Right atrium auricular region (tissue), 2 donors: ENCODE measurements around the gene ATAD3C. TPM values are rescaled to one million over a fixed set of nuclear protein-coding genes. Genes with fewer than 3 reads are reported as not detected.
"Not testable (repeated sequence)": the region's sequence is repeated elsewhere in the genome, so short reads cannot be mapped to it uniquely, and the experiment has no call there.

Experiments used
- DNase-seq: peaks from one replicate; pipeline ENCODE4 v3.0.0-alpha.2; 2019; ENCODE audit warnings: low spot score
- H3K27ac ChIP-seq, 2 donors: fragments of 200-600 bp; sonication (generic); 1 replicate in 1 of 2; 2 replicates in 1 of 2; pipeline ENCODE4 v1.5.1; 2016 to 2019
- H3K27me3 ChIP-seq, 2 donors: fragments of 200-600 bp; sonication (generic); one replicate each; pipeline versions ENCODE4 v1.5.1 to v1.6.0; 2017 to 2019
- H3K36me3 ChIP-seq: fragments of 200-600 bp; sonication (generic); one replicate; pipeline ENCODE4 v1.5.1; 2016
- H3K4me1 ChIP-seq, 2 donors: fragments of 200-600 bp; sonication (generic); one replicate each; pipeline versions ENCODE4 v1.5.1 to v1.6.0; 2017 to 2019
- H3K4me3 ChIP-seq, 2 donors: fragments of 200-600 bp; sonication (generic); 1 replicate in 1 of 2; 2 replicates in 1 of 2; pipeline ENCODE4 v1.5.1; 2017 to 2019; ENCODE audit warnings: mild to moderate bottlenecking in 1 of 2, moderate library complexity in 1 of 2
- H3K9me3 ChIP-seq, 2 donors: fragments of 200-600 bp; sonication (generic); one replicate each; pipeline ENCODE4 v1.5.1; 2019
- CTCF ChIP-seq, 2 donors: fragments of 200-600 bp; sonication (generic); IDR thresholded peaks; one replicate each; pipeline ENCODE4 v1.5.1; 2019; ENCODE audit warnings: antibody characterized with exemption in 2 of 2
- total RNA-seq, 2 donors: library from RNA; depleted of rRNA; stranded (reverse); fragments of >200 nt; gene quantifications; one replicate each; pipeline ENCODE4 v1.1.0, GENCODE V29; 2016

The ATAD3C gene
- total RNA-seq, 2 donors from 2014 or later: 1.4 to 2.8 TPM

GRCh38 chr1:1402072-1402900 is 47.2 kb upstream of the ATAD3C start:
- Histone ChIP-seq H3K36me3 (peaks cover 56% of the 10 kb centered on the region), H3K27ac (no peak overlapping the region), H3K4me3 (no peak overlapping the region), H3K27me3 (no peaks in the 10 kb centered on the region), H3K4me1 (peaks cover 0 to 48% of the 10 kb centered on the region in 2 donors), H3K9me3 (no peaks in the 10 kb centered on the region)
- TF ChIP-seq CTCF (IDR thresholded peaks at IDR 0.05): no peak
- DNase-seq: no peak

- not testable (repeated sequence) for H3K9me3 ChIP-seq, H3K27me3 ChIP-seq, H3K27ac ChIP-seq, H3K4me3 ChIP-seq, DNase-seq
- H3K4me1 ChIP-seq: peaks cover 0 to 45% of the 10 kb centered on the region in 2 donors
- H3K36me3 ChIP-seq: peaks cover 49% of the 10 kb centered on the region
Observed at GRCh38 chr1:1402901-1403392, 46.5 kb upstream of the ATAD3C start.

GRCh38 chr1:1403653-1404052 is 45.8 kb upstream of the ATAD3C start:
- no peak for DNase-seq
- TF ChIP-seq CTCF (IDR thresholded peaks at IDR 0.05): no peak
- Histone ChIP-seq H3K27me3 (no peaks in the 10 kb centered on the region), H3K4me1 (peaks cover 0 to 45% of the 10 kb centered on the region in 2 donors), H3K36me3 (peaks cover 48% of the 10 kb centered on the region), H3K9me3 (no peaks in the 10 kb centered on the region), H3K27ac (no peak overlapping the region), H3K4me3 (no peak overlapping the region)

- TF ChIP-seq CTCF (IDR thresholded peaks at IDR 0.05): no peak
- peak overlapping the region; percentile 98 to 100 for H3K4me3 ChIP-seq
- H3K27me3 ChIP-seq: no peaks in the 10 kb centered on the region
- H3K27ac ChIP-seq: peak overlapping the region; percentile 75 to 89
- H3K9me3 ChIP-seq: no peaks in the 10 kb centered on the region
- DNase-seq: no peak
- peaks cover 38% of the 10 kb centered on the region for H3K36me3 ChIP-seq
- peaks cover 0 to 34% of the 10 kb centered on the region in 2 donors for H3K4me1 ChIP-seq
Observed at GRCh38 chr1:1406101-1406820, 43.2 kb upstream of the ATAD3C start.

GRCh38 chr1:1406821-1407635 is 42.5 kb upstream of the ATAD3C start, which contains the start of gene MRPL20:
TSS of gene MRPL20 (minus strand) at chr1:1407293. CDS start at chr1:1407217, 76 bp downstream.
- Histone ChIP-seq H3K27ac (peak within 1 kb of the TSS; percentile 75 to 89), H3K36me3 (peaks cover 30% of the 10 kb centered on the region), H3K4me3 (peak within 1 kb of the TSS; percentile 98 to 100), H3K9me3 (no peaks in the 10 kb centered on the region), H3K4me1 (peaks cover 0 to 34% of the 10 kb centered on the region in 2 donors), H3K27me3 (no peaks in the 10 kb centered on the region)
- TF ChIP-seq CTCF (IDR thresholded peaks at IDR 0.05): no peak
- DNase-seq: peak; percentile 95
